Measurements from ENCODE around the gene ENTPD7. TPM values are rescaled to one million over a fixed set of nuclear protein-coding genes. Genes with fewer than 3 reads are reported as not detected.

The ENTPD7 gene
- total and polyA plus RNA-seq, 2 of the 8 experiments (the other 6 are each of a cell fraction or from before 2014, with no cell fraction given): 5.0 to 15.6 TPM

Small RNA genes within 50 kb of the gene (small RNA-seq; reads per million reads assigned to genes)
- not detected for gene AL133353.1 (ENCODE audit: insufficient read depth)

Other genes with a start within 250 kb of the ENTPD7 start
- gene GOT1, start 228.9 kb upstream of the ENTPD7 start, total RNA-seq (2021; fragmentation: NEBNext Ultra II Directional; extraction: Animal tissue kit (Norgen Biotek cat#: 25700)): 45.6 and 47.0 TPM in 2 replicates
- 16.7 and 22.3 TPM in 2 replicates for gene GOT1, start 228.9 kb upstream of the ENTPD7 start, polyA plus RNA-seq (2011; rRNA removed)
- not detected in 2 replicates for gene NKX2-3, start 126.6 kb upstream of the ENTPD7 start, total RNA-seq (2021; fragmentation: NEBNext Ultra II Directional; extraction: Animal tissue kit (Norgen Biotek cat#: 25700))
- not detected in 2 replicates for gene NKX2-3, start 126.6 kb upstream of the ENTPD7 start, polyA plus RNA-seq (2011; rRNA removed)
- 17.2 and 20.6 TPM in 2 replicates for gene SLC25A28, start 39.1 kb upstream of the ENTPD7 start, total RNA-seq (2021; fragmentation: NEBNext Ultra II Directional; extraction: Animal tissue kit (Norgen Biotek cat#: 25700))
- 16.3 and 18.5 TPM in 2 replicates for gene SLC25A28, start 39.1 kb upstream of the ENTPD7 start, polyA plus RNA-seq (2011; rRNA removed)
- 35.9 and 36.6 TPM in 2 replicates for gene COX15, start 72.6 kb downstream of the ENTPD7 start, total RNA-seq (2021; fragmentation: NEBNext Ultra II Directional; extraction: Animal tissue kit (Norgen Biotek cat#: 25700))
- gene COX15, start 72.6 kb downstream of the ENTPD7 start, polyA plus RNA-seq (2011; rRNA removed): 15.8 and 17.5 TPM in 2 replicates
- 25.6 and 27.2 TPM in 2 replicates for gene CUTC, start 72.7 kb downstream of the ENTPD7 start, total RNA-seq (2021; fragmentation: NEBNext Ultra II Directional; extraction: Animal tissue kit (Norgen Biotek cat#: 25700))
- 18.3 and 25.3 TPM in 2 replicates for gene CUTC, start 72.7 kb downstream of the ENTPD7 start, polyA plus RNA-seq (2011; rRNA removed)
- gene ABCC2, start 123.1 kb downstream of the ENTPD7 start, total RNA-seq (2021; fragmentation: NEBNext Ultra II Directional; extraction: Animal tissue kit (Norgen Biotek cat#: 25700)): 0.42 and 1.1 TPM in 2 replicates
- 0.44 and 0.74 TPM in 2 replicates for gene ABCC2, start 123.1 kb downstream of the ENTPD7 start, polyA plus RNA-seq (2011; rRNA removed)